Measurements from ENCODE around the gene LMF1. TPM values are rescaled to one million over a fixed set of nuclear protein-coding genes. Genes with fewer than 3 reads are reported as not detected.

LMF1 gene
- total RNA-seq, 1 donor from 2014 or later = 31.3 TPM

DNA sequence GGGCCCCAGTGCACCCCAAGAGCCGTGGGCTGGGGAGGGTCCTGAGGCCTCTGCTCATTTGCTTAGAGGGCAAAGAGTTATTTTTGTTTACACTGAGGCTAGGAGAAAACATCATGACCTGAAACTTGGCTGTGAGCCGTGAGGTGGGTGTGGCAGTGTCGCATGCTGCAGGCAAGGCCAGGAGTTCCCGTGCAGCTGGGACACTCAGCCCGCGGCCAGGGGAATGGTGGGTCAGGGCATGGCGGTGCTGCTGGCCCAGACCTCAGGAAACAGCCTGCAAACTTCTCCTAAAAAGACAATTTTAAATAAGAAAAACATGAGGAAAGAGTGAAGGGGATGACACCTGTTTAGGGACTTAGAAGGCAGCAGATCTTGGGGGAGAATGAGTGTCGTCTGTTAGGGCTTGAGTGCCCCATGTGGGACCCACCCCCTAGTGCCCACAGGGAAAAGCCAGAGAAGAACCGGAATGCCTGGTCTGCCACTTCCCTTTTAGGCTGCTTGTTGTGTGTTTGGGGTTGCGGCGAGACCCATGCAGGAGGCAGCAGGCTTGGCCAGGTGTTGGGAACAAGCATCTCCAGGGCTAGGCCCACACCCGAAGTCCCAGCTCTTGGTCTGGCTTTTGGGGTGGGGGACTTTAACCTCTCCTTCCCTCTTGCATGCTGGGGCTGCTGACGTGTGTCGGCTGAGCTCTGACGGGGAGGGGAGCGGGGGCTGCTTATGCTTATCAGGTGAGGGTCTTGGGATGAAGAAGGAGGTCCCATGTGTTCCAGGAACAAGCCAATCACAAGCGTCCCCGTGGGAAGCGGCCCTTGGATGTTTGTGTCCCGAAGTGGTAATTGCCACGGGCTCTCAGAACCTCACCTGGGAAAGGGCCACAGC is 89.3 kb downstream of the LMF1 start:
- intact Hi-C loops (cut with DNase I) = loop anchor here (10.0 kb wide), 1 partner anchor 173 kb away; no protein-coding TSS in a partner anchor
- no peak for ATAC-seq
- no peak for DNase-seq (ENCODE audit: low spot score)

GRCh38 chr16:880471-881171 is 90.2 kb downstream of the LMF1 start:
- intact Hi-C loops (cut with DNase I) = loop anchor here (10.0 kb wide), 1 partner anchor 174 kb away; no protein-coding TSS in a partner anchor
- DNase-seq (ENCODE audit: low spot score) (no peak), ATAC-seq (no peak)

- DNase-seq (ENCODE audit: low spot score) = no peak
- ATAC-seq = no peak
- intact Hi-C loops (cut with DNase I) = loop anchor here (10.0 kb wide), 1 partner anchor 175 kb away; no protein-coding TSS in a partner anchor
These were observed 90.8 kb downstream of the LMF1 start for GRCh38 chr16:879986-880385.

GRCh38 chr16:879461-879861 is 91.3 kb downstream of the LMF1 start:
- ATAC-seq (no peak), DNase-seq (ENCODE audit: low spot score) (no peak)
- intact Hi-C loops (cut with DNase I) = no loop called here

DNA sequence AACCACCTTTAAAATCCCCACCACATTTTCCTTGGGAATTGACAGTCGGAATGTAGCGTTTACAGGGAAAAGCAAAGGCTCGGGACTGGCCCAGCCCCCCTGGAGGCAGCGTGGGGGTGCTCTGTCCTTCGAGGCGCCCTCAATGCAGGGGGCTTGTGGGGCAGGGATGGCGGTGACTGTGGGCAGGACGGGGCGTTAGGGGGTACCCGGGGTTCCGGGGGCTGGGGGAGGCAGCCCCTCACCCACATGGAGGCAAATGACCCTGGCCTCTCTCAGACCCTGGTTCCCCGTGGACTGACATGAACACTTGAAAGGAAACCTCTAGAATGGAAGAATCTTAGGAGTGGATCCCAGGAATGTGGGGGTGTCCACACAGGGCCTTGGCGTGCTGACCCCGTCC is 91.9 kb downstream of the LMF1 start:
- intact Hi-C loops (cut with DNase I) = no loop called here

DNA sequence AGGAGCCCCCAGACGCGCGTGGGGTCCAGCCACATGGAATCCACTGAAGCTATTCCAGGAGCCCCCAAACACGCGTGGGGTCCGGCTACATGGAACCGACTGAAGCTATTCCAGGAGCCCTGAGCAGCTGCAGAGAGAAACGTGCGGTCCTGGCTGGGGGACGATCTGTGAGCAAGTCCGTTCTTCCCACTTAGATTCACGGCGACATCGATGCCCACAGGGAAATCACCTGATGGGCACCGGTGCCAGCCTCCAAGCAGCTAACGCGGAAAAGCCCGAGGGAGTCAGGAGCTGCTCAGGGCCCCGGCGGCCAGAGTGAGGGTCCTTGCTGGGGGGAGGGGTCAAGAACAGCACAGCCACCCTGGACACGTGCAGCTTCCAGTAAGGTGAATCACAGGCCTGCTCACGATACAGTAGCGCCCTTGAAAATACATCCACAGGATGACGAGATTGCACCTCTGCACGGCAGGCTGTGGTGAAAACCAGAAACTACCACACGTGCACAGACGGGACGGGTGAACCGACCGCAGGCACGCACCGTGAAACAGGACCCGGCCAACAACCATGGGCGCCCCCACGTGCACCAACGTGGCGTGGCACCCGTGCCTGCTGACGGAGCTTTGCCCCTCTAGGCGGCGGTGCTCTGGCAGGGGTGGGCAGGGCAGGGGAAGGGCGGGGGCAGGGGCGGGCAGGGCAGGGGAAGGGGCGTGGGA is 92.6 kb downstream of the LMF1 start:
- ATAC-seq = no peak
- DNase-seq (ENCODE audit: low spot score) = no peak
- intact Hi-C loops (cut with DNase I) = no loop called here

More for the DNA sequence above, 91.9 kb downstream of the LMF1 start:
- ATAC-seq (no peak), DNase-seq (ENCODE audit: low spot score) (no peak)

- intact Hi-C loops (cut with DNase I) = no loop called here
- ATAC-seq (no peak), DNase-seq (ENCODE audit: low spot score) (no peak)
These were observed 93.3 kb downstream of the LMF1 start for GRCh38 chr16:877242-878071.

- intact Hi-C loops (cut with DNase I) = no loop called here
- no peak for DNase-seq (ENCODE audit: low spot score)
These were observed 94.1 kb downstream of the LMF1 start for GRCh38 chr16:876523-877241.

DNA sequence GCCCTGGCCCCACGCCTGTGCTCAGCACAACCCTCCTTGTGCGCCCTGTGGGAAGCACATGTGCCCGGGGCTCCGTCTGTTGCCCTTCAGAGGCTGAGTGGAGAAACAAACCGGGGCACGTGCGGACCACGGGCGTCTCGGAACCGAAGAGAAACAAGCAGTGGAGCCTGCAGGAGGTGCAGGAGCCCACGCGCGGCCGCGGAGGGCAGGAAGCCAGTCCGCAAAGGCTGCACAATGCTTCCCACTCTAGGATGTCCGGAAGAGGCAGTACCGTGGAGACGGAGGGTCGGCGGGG is 94.8 kb downstream of the LMF1 start:
- DNase-seq (ENCODE audit: low spot score) = no peak
- intact Hi-C loops (cut with DNase I) = no loop called here

More at GRCh38 chr16:876523-877241, 94.1 kb downstream of the LMF1 start:
- ATAC-seq = no peak

DNA sequence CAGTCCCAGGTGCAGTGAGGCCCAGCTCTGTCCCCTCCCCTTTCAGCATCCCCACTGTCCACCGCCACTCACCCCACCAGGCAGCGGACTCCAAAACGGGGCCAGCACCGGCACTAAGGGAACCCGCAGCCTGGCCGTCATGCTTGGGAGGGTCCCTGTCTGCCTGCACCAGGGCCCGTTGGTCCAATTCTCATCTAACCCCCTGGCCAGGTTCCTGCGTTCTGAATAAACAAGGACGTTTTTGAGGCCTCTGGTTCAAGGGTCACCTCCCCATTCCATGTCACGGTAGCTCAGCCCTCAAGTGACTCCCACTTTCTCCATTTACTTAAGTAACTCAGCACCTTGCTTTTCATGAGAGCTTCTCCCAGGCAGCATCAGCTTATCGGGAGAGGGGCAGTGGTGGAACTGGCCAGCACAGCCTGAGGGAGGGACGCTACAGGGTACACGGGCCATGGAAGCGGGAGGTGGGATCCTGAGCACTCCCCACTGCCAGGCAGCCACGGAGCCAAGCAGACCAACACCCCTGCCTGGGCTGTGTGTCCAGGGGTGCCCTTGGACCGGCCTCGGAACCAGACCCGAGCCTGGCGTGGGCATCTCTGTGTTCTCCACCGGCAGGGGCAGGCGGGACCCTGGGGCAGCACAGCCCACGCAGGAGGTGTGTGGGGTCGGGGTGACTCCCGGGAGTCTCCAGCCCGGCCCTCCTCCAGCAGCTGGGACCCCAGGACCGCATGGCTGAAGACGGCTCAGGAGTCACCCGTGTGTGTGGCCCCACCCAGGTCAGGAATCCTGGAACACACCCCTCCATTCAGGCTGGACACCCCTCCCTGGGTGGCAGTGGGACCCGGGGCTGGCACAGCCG is 95.4 kb downstream of the LMF1 start:
- DNase-seq (ENCODE audit: low spot score) = no peak
- intact Hi-C loops (cut with DNase I) = no loop called here
- ATAC-seq = no peak

More for the DNA sequence above, 94.8 kb downstream of the LMF1 start:
- ATAC-seq = no peak

DNA sequence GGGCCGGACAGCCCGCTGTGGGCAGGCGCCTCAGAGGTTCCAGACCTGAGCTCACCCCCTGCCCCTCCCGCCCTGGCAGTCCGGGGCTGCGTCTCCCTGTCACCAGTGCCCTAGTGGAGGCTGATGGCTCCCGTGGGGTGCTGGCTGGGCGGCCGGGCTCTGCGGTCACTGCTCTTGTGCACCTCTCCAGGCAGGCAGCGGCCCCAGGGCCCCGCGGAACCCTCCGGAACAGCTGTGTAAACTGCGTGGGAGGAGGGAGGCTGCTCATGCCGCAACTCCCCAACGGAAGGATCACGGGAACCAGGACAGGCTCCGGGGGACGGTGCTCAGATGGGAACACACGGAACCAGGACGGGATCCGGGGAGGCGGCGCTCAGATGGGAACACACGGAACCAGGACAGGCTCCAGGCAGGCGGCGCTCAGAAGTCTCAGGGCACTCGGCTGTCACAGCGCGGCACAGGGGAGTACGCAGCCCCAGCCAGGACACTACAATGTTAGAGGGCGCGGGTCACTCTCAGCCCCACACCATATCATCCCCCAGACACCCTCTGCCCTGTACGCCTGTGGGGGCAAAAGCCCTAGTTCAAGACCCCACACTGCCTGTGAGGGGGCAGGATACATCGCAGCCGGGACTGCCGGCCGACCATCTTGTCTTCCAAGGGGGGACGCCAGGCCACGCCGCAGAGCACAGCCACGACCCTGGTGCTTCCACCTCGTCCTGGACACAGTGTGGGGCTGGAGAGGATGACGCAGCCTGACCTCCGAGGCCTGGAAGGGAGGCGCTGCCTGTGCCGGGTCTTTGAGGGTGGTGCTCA is 96.2 kb downstream of the LMF1 start:
- DNase-seq (ENCODE audit: low spot score) = no peak
- intact Hi-C loops (cut with DNase I) = no loop called here
- peak; percentile 66 for ATAC-seq

DNA sequence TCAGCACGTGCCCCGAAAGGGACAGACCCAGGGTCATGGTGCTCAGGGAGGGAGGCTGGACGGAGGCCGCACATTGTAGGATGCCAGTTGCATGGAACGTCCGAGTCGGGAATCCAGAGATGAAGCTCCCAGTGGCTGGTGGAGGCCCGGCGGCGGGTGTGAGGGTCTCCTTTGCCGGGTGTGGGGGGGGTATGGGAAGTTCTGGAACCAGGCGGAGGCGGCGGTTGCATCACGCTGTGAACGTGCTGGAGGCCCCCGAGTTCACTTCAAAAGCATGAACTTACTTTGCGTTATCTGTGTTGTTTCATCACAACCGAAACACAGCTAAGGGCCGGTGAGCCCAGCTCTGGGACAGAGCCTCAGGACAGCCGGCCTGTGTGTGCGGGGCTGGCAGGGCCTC is 96.9 kb downstream of the LMF1 start:
- intact Hi-C loops (cut with DNase I) = no loop called here
- DNase-seq (ENCODE audit: low spot score) (no peak), ATAC-seq (peak; percentile 53)

- intact Hi-C loops (cut with DNase I) = no loop called here
- DNase-seq (ENCODE audit: low spot score) (no peak), ATAC-seq (peak; percentile 81)
These were observed 97.5 kb downstream of the LMF1 start for GRCh38 chr16:873243-873661.

DNA sequence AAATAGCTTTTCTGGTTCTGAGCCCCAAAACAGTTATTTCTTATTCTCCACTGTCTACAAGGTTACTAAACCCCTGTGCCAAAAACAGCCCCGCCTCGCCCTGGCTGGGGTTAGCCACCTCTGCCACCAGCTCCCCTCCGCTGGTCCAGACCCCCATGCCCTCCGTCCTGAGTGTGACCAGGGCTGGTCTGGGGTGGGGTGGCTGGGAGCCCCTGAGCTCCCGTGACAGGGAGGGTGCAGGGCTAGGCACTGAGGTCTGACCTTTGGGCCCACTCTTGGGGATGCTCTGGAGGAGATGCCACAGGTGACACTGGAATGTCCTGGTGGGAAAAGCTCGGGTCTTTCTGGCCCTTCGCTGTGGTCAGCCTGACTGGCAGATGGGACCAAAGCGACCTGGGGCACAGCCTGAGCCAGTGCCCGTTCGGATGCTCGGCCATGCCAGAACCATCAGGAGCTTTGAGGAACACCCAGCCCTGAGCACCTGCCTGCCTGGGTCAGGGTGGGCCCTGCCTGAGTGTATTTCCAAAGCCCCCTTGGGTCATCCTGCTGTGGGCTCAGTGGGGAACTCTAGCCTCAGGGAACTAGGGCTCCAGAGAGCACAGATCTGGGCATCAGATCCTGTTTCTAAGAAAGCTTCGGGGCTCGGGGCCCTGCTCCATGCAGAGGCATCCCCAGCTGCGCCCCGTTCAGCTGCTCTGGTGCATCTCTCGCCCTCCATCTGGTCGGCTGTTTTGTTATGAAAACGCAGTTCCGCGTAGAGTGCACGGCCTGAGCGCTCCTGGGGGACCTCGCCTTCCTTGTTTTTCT is 98.1 kb downstream of the LMF1 start:
- ATAC-seq = no peak
- DNase-seq (ENCODE audit: low spot score) = no peak
- intact Hi-C loops (cut with DNase I) = no loop called here

DNA sequence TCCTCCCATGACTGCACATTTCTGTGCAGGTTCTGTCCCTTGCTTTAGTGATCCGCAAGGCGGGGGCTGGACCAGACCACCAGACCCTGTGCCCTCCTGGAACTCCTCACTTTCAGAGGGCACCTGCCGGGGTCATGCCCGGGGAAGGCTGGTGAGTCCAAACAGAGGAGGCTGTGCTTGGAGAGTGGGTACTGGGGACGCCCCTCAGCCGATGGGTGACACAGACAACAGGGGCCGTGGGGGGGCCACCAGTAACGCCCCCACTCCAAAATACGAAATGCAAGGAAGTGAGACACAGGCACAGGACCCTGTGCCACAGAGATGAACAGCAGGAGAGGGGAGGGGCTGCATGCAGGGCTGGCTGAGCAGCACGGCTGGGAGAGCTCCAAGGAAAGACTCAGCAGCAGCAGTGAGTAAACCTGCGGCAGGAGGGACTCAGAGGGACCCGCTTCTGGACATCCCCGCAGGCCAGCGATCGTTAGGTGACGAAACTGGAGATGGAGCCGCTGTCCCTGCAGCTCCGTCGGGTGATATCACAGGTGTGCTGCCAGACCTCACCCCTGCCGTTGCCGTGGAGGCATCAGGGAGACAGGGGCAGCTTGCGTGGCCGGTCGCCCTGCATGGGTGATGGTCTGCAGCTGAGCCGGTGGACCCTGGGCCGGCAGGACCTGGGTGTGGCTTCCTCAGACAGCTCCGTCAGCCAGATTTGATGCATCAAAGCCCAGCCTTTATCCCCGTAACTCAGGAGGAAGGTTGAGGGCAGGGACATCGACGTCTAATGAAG is 99.0 kb downstream of the LMF1 start:
- intact Hi-C loops (cut with DNase I) = no loop called here
- DNase-seq (ENCODE audit: low spot score) (no peak), ATAC-seq (no peak)
